Measurements from ENCODE around the gene CRYGA.

CRYGA gene

DNA sequence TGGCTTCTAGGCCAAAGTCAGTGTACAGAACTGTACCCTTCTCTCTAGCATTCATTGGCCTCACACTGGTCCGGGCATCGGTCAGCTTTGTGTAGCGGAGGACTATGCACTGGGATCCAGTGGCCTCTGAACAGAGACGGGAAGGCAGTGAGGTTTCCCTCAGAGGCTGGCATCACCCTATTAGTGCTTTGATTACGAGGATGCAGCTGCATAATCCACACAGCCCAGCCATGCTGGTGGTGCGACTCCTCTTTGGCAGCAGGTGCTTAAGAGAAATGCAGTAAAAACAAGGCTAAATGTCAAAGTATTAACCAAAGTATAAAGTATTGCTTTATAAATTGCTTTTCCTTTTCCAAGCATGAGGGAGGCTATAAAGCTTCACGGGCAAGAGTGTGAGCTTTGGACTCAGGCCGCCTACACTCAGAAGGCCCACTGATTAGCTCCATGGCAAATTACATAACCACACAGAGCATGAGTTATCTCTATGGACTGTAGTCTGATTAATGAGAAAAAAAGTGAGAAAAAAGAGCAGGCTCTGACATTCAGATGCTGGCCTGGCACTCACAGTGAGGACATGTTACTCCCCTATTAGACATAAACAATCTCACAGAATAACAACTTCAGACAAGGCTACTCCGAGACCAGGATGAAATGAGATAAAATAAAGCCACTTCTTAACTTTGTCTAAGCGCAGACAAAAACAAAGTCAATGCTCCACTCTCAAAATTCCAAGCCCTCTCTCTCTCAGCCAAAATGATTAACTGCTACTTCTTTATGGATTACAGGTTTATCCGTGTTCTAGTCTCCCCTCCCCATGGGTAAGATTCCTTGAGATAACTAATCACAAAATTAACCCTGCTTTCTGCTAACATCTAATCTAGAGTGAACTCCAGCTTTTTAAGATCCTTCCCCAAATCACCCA is 27.3 kb downstream of the CRYGA start:
- no CpG with 5 or more reads among the region's 11 CpGs for WGBS (ENCODE audit: extremely low coverage, insufficient coverage, insufficient read length)

DNA sequence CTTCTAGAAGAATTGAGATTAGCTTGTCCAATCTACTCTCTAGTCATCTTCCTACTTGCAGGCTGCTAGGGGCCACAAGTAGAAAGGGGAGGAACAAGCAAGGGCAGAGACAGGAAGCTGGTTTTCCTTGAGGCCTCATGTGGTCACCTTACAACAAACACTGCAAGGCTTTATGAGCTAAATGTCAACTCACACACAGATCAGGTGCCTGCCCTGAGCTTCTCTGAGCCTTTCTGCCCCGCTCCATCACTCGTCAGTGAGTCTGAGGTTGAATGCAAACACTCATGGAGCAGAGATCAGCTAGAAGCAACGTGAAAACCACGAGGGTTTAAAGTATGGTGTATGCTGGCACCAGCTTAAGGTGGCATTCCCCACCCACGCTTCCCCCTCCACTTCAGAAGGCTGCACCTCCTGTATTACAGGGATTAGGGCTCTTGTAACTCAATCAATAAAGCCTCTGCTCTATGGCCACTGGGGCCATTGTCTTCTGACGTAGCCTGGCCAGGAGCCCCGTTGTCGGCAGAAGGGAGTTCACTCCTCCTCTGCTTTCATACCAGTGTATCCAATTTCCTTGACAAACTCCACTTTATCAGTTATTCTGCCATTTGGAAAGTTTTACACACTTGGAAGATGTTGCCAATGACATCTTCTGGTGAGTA is 28.3 kb downstream of the CRYGA start:
- Histone ChIP-seq H3K79me1 (ENCODE audit: low read length) (peaks cover 3% of the 10 kb centered on the region), H3K4ac (ENCODE audit: low read depth, low read length) (no peak overlapping the region), H3K9me3 (ENCODE audit: insufficient read depth, low read depth, low read length) (no peaks in the 10 kb centered on the region), H4K8ac (ENCODE audit: low read depth, low read length) (no peak overlapping the region), H2BK120ac (ENCODE audit: insufficient read depth, low read length, poor library complexity) (no peak overlapping the region), H3K4me1 (ENCODE audit: control insufficient read depth in 1 of 2, insufficient read depth in 2 of 2, low read length in 2 of 2) (peaks cover 5 to 8% of the 10 kb centered on the region in 2 experiments), H3K27me3 (ENCODE audit: insufficient read depth, low read length) (no peaks in the 10 kb centered on the region), H3K27ac (ENCODE audit: low read depth, low read length) (no peak overlapping the region), H4K91ac (ENCODE audit: low read depth, low read length) (no peak overlapping the region), H3K4me2 (ENCODE audit: low read length) (no peak overlapping the region), H3K36me3 (ENCODE audit: control insufficient read depth in 1 of 2, insufficient read depth in 2 of 2, low read length in 2 of 2) (no peaks in the 10 kb centered on the region), H2BK12ac (ENCODE audit: low read length) (no peak overlapping the region), H3K4me3 (ENCODE audit: low read depth, low read length) (no peak overlapping the region), H3K79me2 (ENCODE audit: control insufficient read depth, insufficient read depth, low read length, poor library complexity) (no peaks in the 10 kb centered on the region), H3K14ac (ENCODE audit: low read length) (no peak overlapping the region), H4K12ac (ENCODE audit: low read depth, low read length) (no peak overlapping the region), H2AK5ac (ENCODE audit: low read length) (no peak overlapping the region), H2AFZ (ENCODE audit: insufficient read depth, low read length, poor library complexity) (no peak overlapping the region), H2BK5ac (ENCODE audit: low read depth, low read length, poor library complexity) (no peak overlapping the region), H3K23ac (ENCODE audit: low read length) (no peak overlapping the region), H3K18ac (ENCODE audit: low read length) (no peak overlapping the region), H3K9ac (ENCODE audit: low read length) (no peak overlapping the region)
- WGBS (ENCODE audit: extremely low coverage, insufficient coverage, insufficient read length) = no CpG with 5 or more reads among the region's 8 CpGs
- DNase-seq = no peak

More for the DNA sequence above, 27.3 kb downstream of the CRYGA start:
- Histone ChIP-seq H2BK12ac (ENCODE audit: low read length) (no peak overlapping the region), H4K12ac (ENCODE audit: low read depth, low read length) (no peak overlapping the region), H2BK120ac (ENCODE audit: insufficient read depth, low read length, poor library complexity) (no peak overlapping the region), H2AFZ (ENCODE audit: insufficient read depth, low read length, poor library complexity) (no peak overlapping the region), H3K14ac (ENCODE audit: low read length) (no peak overlapping the region), H3K4me1 (ENCODE audit: control insufficient read depth in 1 of 2, insufficient read depth in 2 of 2, low read length in 2 of 2) (peaks cover 0 to 5% of the 10 kb centered on the region in 2 experiments), H3K4me3 (ENCODE audit: low read depth, low read length) (no peak overlapping the region), H2BK5ac (ENCODE audit: low read depth, low read length, poor library complexity) (no peak overlapping the region), H4K8ac (ENCODE audit: low read depth, low read length) (no peak overlapping the region), H3K9me3 (ENCODE audit: insufficient read depth, low read depth, low read length) (no peaks in the 10 kb centered on the region), H3K79me2 (ENCODE audit: control insufficient read depth, insufficient read depth, low read length, poor library complexity) (no peaks in the 10 kb centered on the region), H3K23ac (ENCODE audit: low read length) (no peak overlapping the region), H3K27me3 (ENCODE audit: insufficient read depth, low read length) (no peaks in the 10 kb centered on the region), H3K9ac (ENCODE audit: low read length) (no peak overlapping the region), H3K18ac (ENCODE audit: low read length) (no peak overlapping the region), H3K36me3 (ENCODE audit: control insufficient read depth in 1 of 2, insufficient read depth in 2 of 2, low read length in 2 of 2) (no peaks in the 10 kb centered on the region), H2AK5ac (ENCODE audit: low read length) (no peak overlapping the region), H3K4me2 (ENCODE audit: low read length) (no peak overlapping the region), H3K4ac (ENCODE audit: low read depth, low read length) (no peak overlapping the region), H4K91ac (ENCODE audit: low read depth, low read length) (no peak overlapping the region), H3K79me1 (ENCODE audit: low read length) (no peaks in the 10 kb centered on the region), H3K27ac (ENCODE audit: low read depth, low read length) (no peak overlapping the region)
- DNase-seq = peak in 1 of 2 donors; percentile 23

DNA sequence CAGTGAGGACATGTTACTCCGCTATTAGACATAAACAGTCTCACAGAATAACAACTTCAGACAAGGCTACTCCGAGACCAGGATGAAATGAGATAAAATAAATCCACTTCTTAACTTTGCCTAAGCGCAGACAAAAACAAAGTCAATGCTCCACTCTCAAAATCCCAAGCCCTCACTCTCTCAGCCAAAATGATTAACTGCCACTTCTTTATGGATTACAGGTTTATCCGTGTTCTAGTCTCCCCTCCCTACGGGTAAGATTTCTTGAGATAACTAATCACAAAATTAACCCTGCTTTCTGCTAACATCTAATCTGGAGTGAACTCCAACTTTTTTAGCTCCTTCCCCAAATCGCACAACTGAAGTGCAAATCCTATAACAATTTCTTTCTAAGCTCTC is 32.7 kb downstream of the CRYGA start:
- no peaks in the 10 kb centered on the region for H3K27me3 ChIP-seq (ENCODE audit: insufficient read depth, low read length)
- no peak overlapping the region for H4K91ac ChIP-seq (ENCODE audit: low read depth, low read length)
- no peak overlapping the region for H3K4me2 ChIP-seq (ENCODE audit: low read length)
- H3K4ac ChIP-seq (ENCODE audit: low read depth, low read length) = no peak overlapping the region
- H3K27ac ChIP-seq (ENCODE audit: low read depth, low read length) = peak overlapping the region; percentile 85
- H2AK5ac ChIP-seq (ENCODE audit: low read length) = no peak overlapping the region
- peak overlapping the region; percentile 21 for H2BK120ac ChIP-seq (ENCODE audit: insufficient read depth, low read length, poor library complexity)
- H3K79me1 ChIP-seq (ENCODE audit: low read length) = peaks cover 9% of the 10 kb centered on the region
- no CpG with 5 or more reads among the region's 6 CpGs for WGBS (ENCODE audit: extremely low coverage, insufficient coverage, insufficient read length)
- no peak overlapping the region for H2BK12ac ChIP-seq (ENCODE audit: low read length)
- H3K18ac ChIP-seq (ENCODE audit: low read length) = no peak overlapping the region
- H3K4me3 ChIP-seq (ENCODE audit: low read depth, low read length) = no peak overlapping the region
- no peaks in the 10 kb centered on the region for H3K36me3 ChIP-seq (ENCODE audit: control insufficient read depth in 1 of 2, insufficient read depth in 2 of 2, low read length in 2 of 2)
- no peak for DNase-seq
- peaks cover 2% of the 10 kb centered on the region for H3K79me2 ChIP-seq (ENCODE audit: control insufficient read depth, insufficient read depth, low read length, poor library complexity)
- no peak overlapping the region for H3K9ac ChIP-seq (ENCODE audit: low read length)
- H3K9me3 ChIP-seq (ENCODE audit: insufficient read depth, low read depth, low read length) = no peaks in the 10 kb centered on the region
- H3K23ac ChIP-seq (ENCODE audit: low read length) = no peak overlapping the region
- peaks cover 6 to 14% of the 10 kb centered on the region in 2 experiments for H3K4me1 ChIP-seq (ENCODE audit: control insufficient read depth in 1 of 2, insufficient read depth in 2 of 2, low read length in 2 of 2)
- H4K8ac ChIP-seq (ENCODE audit: low read depth, low read length) = no peak overlapping the region
- H2AFZ ChIP-seq (ENCODE audit: insufficient read depth, low read length, poor library complexity) = no peak overlapping the region
- H2BK5ac ChIP-seq (ENCODE audit: low read depth, low read length, poor library complexity) = peak overlapping the region; percentile 42
- no peak overlapping the region for H3K14ac ChIP-seq (ENCODE audit: low read length)
- H4K12ac ChIP-seq (ENCODE audit: low read depth, low read length) = no peak overlapping the region

DNA sequence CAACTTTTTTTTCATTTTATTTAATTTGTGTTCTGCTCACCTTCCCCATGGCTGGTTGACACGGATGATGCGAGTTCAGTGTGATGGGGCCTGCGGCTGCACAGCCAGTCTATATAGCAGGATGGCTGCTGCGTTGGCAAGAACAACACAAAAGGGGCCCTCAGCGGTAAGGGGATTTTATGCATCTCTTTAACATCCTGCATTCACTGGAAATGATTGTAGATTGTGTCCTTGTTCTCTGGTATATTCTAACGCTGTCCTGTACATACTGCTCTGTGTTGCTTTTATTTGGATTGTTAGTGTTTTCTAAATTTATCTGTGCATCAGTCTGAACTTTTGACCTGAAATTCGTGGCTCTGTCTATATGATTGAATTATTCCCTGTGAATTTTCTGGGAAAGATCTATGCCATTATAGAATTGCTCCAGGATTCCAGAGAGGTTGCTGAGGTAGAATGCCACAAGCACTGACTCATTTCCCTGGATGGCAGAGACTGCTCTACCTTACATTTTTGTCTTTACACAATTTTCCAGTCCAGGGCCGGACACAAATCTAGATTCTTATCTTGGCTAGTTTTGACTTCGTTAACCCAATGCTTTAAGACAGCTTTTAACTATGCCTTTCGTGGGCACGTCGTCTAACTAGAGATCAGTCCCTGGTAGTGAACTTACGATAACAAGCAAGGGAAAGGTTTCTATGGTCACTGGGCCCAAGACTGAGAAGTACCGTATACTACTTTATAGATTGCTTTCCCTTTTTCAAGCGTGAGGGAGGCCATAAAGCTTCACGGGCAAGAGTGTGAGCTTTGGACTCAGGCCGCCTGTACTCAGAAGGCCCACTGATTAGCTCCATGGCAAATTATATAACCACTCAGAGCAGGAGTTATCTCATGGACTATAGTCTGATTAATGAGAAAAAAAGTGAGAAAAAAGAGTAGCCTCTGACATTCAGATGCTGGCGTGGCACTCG is 33.4 kb downstream of the CRYGA start, which contains the start of gene CRYGC:
Gene CRYGC, minus strand, starts transcription at position 85 of the 968 bp plus-strand sequence. Its CDS starts 36 bp downstream, at position 49.
- peaks cover 2% of the 10 kb centered on the region for H3K79me2 ChIP-seq (ENCODE audit: control insufficient read depth, insufficient read depth, low read length, poor library complexity)
- no peaks in the 10 kb centered on the region for H3K9me3 ChIP-seq (ENCODE audit: insufficient read depth, low read depth, low read length)
- H4K91ac ChIP-seq (ENCODE audit: low read depth, low read length) = peak within 1 kb of the TSS; percentile 77
- no peak within 1 kb of the TSS for H3K23ac ChIP-seq (ENCODE audit: low read length)
- H4K12ac ChIP-seq (ENCODE audit: low read depth, low read length) = no peak within 1 kb of the TSS
- H3K27ac ChIP-seq (ENCODE audit: low read depth, low read length) = peak within 1 kb of the TSS; percentile 85
- peak within 1 kb of the TSS; percentile 10 for H3K4ac ChIP-seq (ENCODE audit: low read depth, low read length)
- peak within 1 kb of the TSS; percentile 28 for H3K4me2 ChIP-seq (ENCODE audit: low read length)
- DNase-seq = peak; percentile 66 to 89
- no peak within 1 kb of the TSS for H3K4me3 ChIP-seq (ENCODE audit: low read depth, low read length)
- peaks cover 6 to 14% of the 10 kb centered on the region in 2 experiments for H3K4me1 ChIP-seq (ENCODE audit: control insufficient read depth in 1 of 2, insufficient read depth in 2 of 2, low read length in 2 of 2)
- peaks cover 9% of the 10 kb centered on the region for H3K79me1 ChIP-seq (ENCODE audit: low read length)
- peak within 1 kb of the TSS; percentile 57 for H3K18ac ChIP-seq (ENCODE audit: low read length)
- H3K27me3 ChIP-seq (ENCODE audit: insufficient read depth, low read length) = no peaks in the 10 kb centered on the region
- H2BK12ac ChIP-seq (ENCODE audit: low read length) = peak within 1 kb of the TSS; percentile 95
- H3K14ac ChIP-seq (ENCODE audit: low read length) = peak within 1 kb of the TSS; percentile 87
- H3K36me3 ChIP-seq (ENCODE audit: control insufficient read depth in 1 of 2, insufficient read depth in 2 of 2, low read length in 2 of 2) = no peaks in the 10 kb centered on the region
- H2BK5ac ChIP-seq (ENCODE audit: low read depth, low read length, poor library complexity) = peak within 1 kb of the TSS; percentile 58
- H3K9ac ChIP-seq (ENCODE audit: low read length) = no peak within 1 kb of the TSS
- no peak within 1 kb of the TSS for H2AFZ ChIP-seq (ENCODE audit: insufficient read depth, low read length, poor library complexity)
- H2BK120ac ChIP-seq (ENCODE audit: insufficient read depth, low read length, poor library complexity) = peak within 1 kb of the TSS; percentile 89
- peak within 1 kb of the TSS; percentile 71 for H2AK5ac ChIP-seq (ENCODE audit: low read length)
- H4K8ac ChIP-seq (ENCODE audit: low read depth, low read length) = peak within 1 kb of the TSS; percentile 65
- WGBS (ENCODE audit: extremely low coverage, insufficient coverage, insufficient read length) = no CpG with 5 or more reads among the region's 19 CpGs
